Measurements from ENCODE around the gene COL23A1. TPM values are rescaled to one million over a fixed set of nuclear protein-coding genes. Genes with fewer than 3 reads are reported as not detected.

Gene COL23A1
- total RNA-seq, 1 donor from 2014 or later = 4.3 TPM

DNA sequence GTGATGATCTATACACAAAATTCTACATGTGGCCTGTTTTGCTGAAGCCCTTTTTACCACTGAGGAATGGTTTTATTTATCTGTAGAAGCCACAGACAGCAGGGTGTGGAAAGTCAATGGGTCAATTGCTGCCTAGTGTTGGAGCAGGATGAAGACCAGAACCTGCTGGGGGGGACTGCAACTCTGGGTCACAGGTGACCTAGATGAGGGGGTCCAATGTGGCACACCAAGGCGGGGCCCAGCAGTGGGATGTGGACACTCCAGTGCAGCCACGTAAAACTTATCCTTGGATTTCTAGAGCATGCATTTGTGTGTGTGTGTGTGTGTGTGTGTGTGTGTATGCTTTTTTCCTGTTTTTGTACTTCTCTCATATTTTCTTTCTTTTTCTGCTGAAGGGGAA lies 210.1 kb downstream of the COL23A1 start:
- Histone ChIP-seq H3K27me3 (no peaks in the 10 kb centered on the region), H3K9me3 (no peaks in the 10 kb centered on the region), H3K4me3 (no peak overlapping the region), H3K27ac (no peak overlapping the region), H3K36me3 (no peaks in the 10 kb centered on the region), H3K4me1 (no peaks in the 10 kb centered on the region)
- TF ChIP-seq CTCF (IDR thresholded peaks at IDR 0.05) = no peak
- no peak for DNase-seq (ENCODE audit: low spot score in 2 of 2)
- intact Hi-C loops (cut with DNase I) = no loop called here

GRCh38 chr5:178378527-178379484 lies 211.4 kb downstream of the COL23A1 start:
- Histone ChIP-seq H3K27ac (no peak overlapping the region), H3K4me3 (no peak overlapping the region), H3K27me3 (no peaks in the 10 kb centered on the region), H3K9me3 (no peaks in the 10 kb centered on the region), H3K4me1 (no peaks in the 10 kb centered on the region), H3K36me3 (no peaks in the 10 kb centered on the region)
- intact Hi-C loops (cut with DNase I) = no loop called here
- no peak for TF ChIP-seq CTCF (IDR thresholded peaks at IDR 0.05)
- no peak for DNase-seq (ENCODE audit: low spot score in 2 of 2)

GRCh38 chr5:178377583-178378270 lies 212.5 kb downstream of the COL23A1 start:
- H3K27ac ChIP-seq = no peak overlapping the region
- H3K9me3 ChIP-seq = no peaks in the 10 kb centered on the region
- TF ChIP-seq CTCF (IDR thresholded peaks at IDR 0.05) = no peak
- DNase-seq (ENCODE audit: low spot score in 2 of 2) = no peak
- H3K27me3 ChIP-seq = no peaks in the 10 kb centered on the region
- H3K4me1 ChIP-seq = no peaks in the 10 kb centered on the region
- H3K36me3 ChIP-seq = no peaks in the 10 kb centered on the region
- intact Hi-C loops (cut with DNase I) = no loop called here
- no peak overlapping the region for H3K4me3 ChIP-seq

GRCh38 chr5:178376921-178377582 lies 213.1 kb downstream of the COL23A1 start:
- Histone ChIP-seq H3K4me3 (no peak overlapping the region), H3K4me1 (no peaks in the 10 kb centered on the region), H3K9me3 (no peaks in the 10 kb centered on the region), H3K36me3 (no peaks in the 10 kb centered on the region), H3K27ac (no peak overlapping the region), H3K27me3 (no peaks in the 10 kb centered on the region)
- DNase-seq (ENCODE audit: low spot score in 2 of 2) = no peak
- no peak for TF ChIP-seq CTCF (IDR thresholded peaks at IDR 0.05)
- intact Hi-C loops (cut with DNase I) = no loop called here

DNA sequence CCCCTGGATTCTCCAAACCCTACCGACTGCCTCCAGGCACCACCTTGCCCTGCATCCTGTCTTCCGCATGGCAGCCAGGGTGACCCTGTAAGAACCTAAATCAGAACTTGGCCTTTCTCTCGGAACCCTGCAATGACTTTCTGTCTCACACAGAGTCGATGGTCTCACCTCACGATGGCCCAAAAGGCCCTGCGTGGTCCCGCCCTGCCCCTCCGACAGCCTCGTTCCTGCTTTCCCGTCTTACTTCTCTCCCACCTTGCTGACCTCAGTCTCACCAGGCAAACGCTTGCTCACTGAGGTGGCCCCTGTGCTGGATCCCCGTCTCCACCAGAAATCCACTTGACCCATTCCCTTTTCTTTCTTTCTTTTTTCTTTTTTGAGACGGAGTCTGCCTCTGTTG lies 214.8 kb downstream of the COL23A1 start:
- no peaks in the 10 kb centered on the region for H3K36me3 ChIP-seq
- no peak for TF ChIP-seq CTCF (IDR thresholded peaks at IDR 0.05)
- intact Hi-C loops (cut with DNase I) = no loop called here
- no peak for DNase-seq (ENCODE audit: low spot score in 2 of 2)
- H3K27ac ChIP-seq = no peak overlapping the region
- H3K9me3 ChIP-seq = no peaks in the 10 kb centered on the region
- no peak overlapping the region for H3K4me3 ChIP-seq
- H3K27me3 ChIP-seq = no peaks in the 10 kb centered on the region
- peaks cover 0 to 3% of the 10 kb centered on the region in 2 donors for H3K4me1 ChIP-seq

All from ascending aorta (tissue), 2 donors.